ENCODE data around the gene DIS3L2.

DIS3L2 gene

DNA sequence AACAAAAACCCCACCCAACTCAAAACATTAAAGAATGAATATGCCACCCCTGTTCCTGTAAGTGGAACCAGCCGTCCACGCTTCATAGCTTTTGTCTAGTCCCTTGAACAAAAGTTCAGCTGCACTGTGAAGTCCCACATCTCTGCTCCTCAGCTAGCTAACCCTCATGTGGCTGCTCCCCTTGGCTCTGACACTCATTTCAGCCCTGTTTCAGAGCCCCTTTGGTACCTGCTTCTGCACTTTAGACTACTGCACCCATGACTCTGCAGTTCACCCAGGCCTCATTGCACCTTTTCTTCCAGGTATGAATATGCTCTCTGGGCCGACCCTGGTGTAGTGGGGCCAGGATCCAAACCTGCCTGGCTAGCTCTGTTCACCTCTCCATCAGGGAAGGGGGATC, 155.3 kb downstream of the DIS3L2 start:
- no peak overlapping the region for H3K4me3 ChIP-seq (ENCODE audit: low read depth, low read length)
- no peak for TF ChIP-seq CTCF (IDR thresholded peaks at IDR 0.05; ENCODE audit: borderline replicate concordance, insufficient read depth, low read depth, low read length)

GRCh38 chr2:232117413-232117812, 155.9 kb downstream of the DIS3L2 start:
- TF ChIP-seq CTCF (IDR thresholded peaks at IDR 0.05; ENCODE audit: borderline replicate concordance, insufficient read depth, low read depth, low read length), result no peak
- H3K4me3 ChIP-seq (ENCODE audit: low read depth, low read length), result no peak overlapping the region

GRCh38 chr2:232120911-232121310, 159.4 kb downstream of the DIS3L2 start:
- H3K4me3 ChIP-seq (ENCODE audit: low read depth, low read length), result no peak overlapping the region
- no peak for TF ChIP-seq CTCF (IDR thresholded peaks at IDR 0.05; ENCODE audit: borderline replicate concordance, insufficient read depth, low read depth, low read length)

DNA sequence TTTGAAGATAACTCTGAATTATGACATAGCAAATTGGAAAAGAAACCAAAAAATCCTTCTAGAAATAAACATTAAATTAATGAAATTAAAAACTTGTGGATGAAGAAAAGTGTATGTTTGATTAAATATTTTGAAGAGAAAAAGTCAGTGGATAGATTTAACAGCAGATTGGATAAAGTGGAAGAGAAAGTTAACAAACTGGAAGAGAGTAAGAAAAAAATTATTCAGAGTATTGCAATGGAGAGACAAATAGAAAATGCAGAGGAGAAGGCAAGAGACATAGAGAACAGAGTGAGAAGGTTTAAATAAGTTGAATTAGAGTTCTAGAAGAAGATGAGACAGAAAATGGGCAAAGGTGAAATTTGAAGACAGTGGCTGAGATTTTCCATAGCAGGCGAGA, 162.8 kb downstream of the DIS3L2 start:
- no peak for TF ChIP-seq CTCF (IDR thresholded peaks at IDR 0.05; ENCODE audit: borderline replicate concordance, insufficient read depth, low read depth, low read length)

GRCh38 chr2:232126301-232127099, 165.0 kb downstream of the DIS3L2 start:
- H3K4me3 ChIP-seq (ENCODE audit: low read depth, low read length), result no peak overlapping the region
- no peak for TF ChIP-seq CTCF (IDR thresholded peaks at IDR 0.05; ENCODE audit: borderline replicate concordance, insufficient read depth, low read depth, low read length)

More for the DNA sequence above, 162.8 kb downstream of the DIS3L2 start:
- no peak overlapping the region for H3K4me3 ChIP-seq (ENCODE audit: low read depth, low read length)

DNA sequence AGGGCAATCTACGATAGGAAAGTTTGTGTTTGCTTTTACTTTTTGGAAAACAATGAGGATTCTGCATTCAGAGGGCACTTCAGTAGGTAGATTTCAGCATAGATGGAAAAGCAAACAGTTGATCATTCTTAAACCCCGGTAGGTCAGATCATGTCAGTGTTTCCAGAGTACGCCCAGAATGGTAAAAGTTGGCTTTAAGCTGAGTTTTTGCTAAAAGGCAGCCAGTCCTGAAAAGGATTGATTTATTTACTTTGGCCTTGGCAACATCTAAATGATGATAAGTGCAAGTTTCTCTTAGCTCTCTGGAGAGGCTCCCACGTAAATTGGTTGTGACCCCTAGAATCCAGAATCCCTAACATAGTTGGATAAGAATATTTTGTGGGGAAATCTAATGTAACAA, 168.0 kb downstream of the DIS3L2 start:
- no peak for TF ChIP-seq CTCF (IDR thresholded peaks at IDR 0.05; ENCODE audit: borderline replicate concordance, insufficient read depth, low read depth, low read length)
- no peak overlapping the region for H3K4me3 ChIP-seq (ENCODE audit: low read depth, low read length)

DNA sequence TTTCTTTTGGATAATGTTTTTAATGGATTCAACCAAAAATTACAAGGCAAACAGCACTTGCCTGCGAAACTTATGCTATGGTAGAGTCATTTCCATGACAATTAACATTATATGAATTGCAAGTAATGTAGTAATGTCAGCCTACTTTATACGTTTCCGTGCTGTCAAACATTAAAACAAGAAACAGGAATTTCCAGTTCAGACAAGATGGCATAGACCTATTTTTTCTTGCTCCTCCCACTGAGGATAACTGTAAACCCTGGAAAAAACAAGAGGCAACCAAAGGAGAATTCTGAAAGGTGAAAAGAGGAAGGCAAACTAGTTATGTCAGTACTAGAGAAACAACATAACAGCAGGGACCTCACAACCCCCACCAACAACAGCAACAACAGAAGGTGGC, 170.7 kb downstream of the DIS3L2 start:
- H3K4me3 ChIP-seq (ENCODE audit: low read depth, low read length), result no peak overlapping the region
- TF ChIP-seq CTCF (IDR thresholded peaks at IDR 0.05; ENCODE audit: borderline replicate concordance, insufficient read depth, low read depth, low read length), result no peak

All from GM12875 (cell line).